Fibroblast of lung (primary cell): ENCODE results near the gene MROH2B. TPM values are rescaled to one million over a fixed set of nuclear protein-coding genes. Genes with fewer than 3 reads are reported as not detected.

Experiments
- DNase-seq, 2 donors: peaks; one replicate each; pipeline versions ENCODE4 v3.0.0 to v3.0.0-alpha.2; 2010; ENCODE audit warnings: low read depth in 2 of 2
- H2AFZ ChIP-seq: 2 replicates; pipeline ENCODE4 v1.5.1; 2012; ENCODE audit warnings: low read length, control low read depth, inconsistent platforms
- H3K27ac ChIP-seq: 2 replicates; pipeline ENCODE4 v1.5.1; 2011; ENCODE audit warnings: low read length, control low read depth; ENCODE audit not compliant: insufficient read depth
- H3K27me3 ChIP-seq: 2 replicates; pipeline ENCODE4 v1.5.1; 2011; ENCODE audit warnings: mild to moderate bottlenecking, low read length; ENCODE audit not compliant: control insufficient read depth, insufficient read depth
- H3K36me3 ChIP-seq: 2 replicates; pipeline ENCODE4 v1.5.1; 2011; ENCODE audit warnings: low read length; ENCODE audit not compliant: control insufficient read depth, insufficient read depth
- H3K4me1 ChIP-seq: 2 replicates; pipeline ENCODE4 v1.5.1; 2011; ENCODE audit warnings: low read length; ENCODE audit not compliant: control insufficient read depth, insufficient read depth; ENCODE audit errors: extremely low read depth
- H3K4me2 ChIP-seq: 2 replicates; pipeline ENCODE4 v1.5.1; 2011; ENCODE audit warnings: low read length, control low read depth; ENCODE audit not compliant: insufficient read depth; ENCODE audit errors: extremely low read depth
- H3K4me3 ChIP-seq, 4 experiments: fragments of 200-600 bp in 1 of 4; sonication (generic) in 1 of 4; replicated peaks in 1 of 4; 2 replicates each; pipeline ENCODE4 v1.5.1; 2011 to 2016; ENCODE audit warnings: low read length in 4 of 4, low read depth in 3 of 4, mild to moderate bottlenecking in 3 of 4, control low read depth in 2 of 4, inconsistent platforms in 1 of 4, mixed read lengths in 1 of 4; ENCODE audit not compliant: insufficient read depth in 1 of 4; ENCODE audit errors: control extremely low read depth in 1 of 4
- H3K79me2 ChIP-seq: 2 replicates; pipeline ENCODE4 v1.5.1; 2012; ENCODE audit warnings: mild to moderate bottlenecking, low read length, inconsistent platforms; ENCODE audit not compliant: control insufficient read depth, insufficient read depth
- H3K9ac ChIP-seq: 2 replicates; pipeline ENCODE4 v1.5.1; 2011; ENCODE audit warnings: mild to moderate bottlenecking, low read length, control low read depth; ENCODE audit not compliant: insufficient read depth
- H3K9me3 ChIP-seq: 2 replicates; pipeline ENCODE4 v1.5.1; 2012; ENCODE audit warnings: low read depth, low read length; ENCODE audit not compliant: control insufficient read depth, insufficient read depth
- H4K20me1 ChIP-seq: 2 replicates; pipeline ENCODE4 v1.5.1; 2011; ENCODE audit warnings: low read length; ENCODE audit not compliant: control insufficient read depth, insufficient read depth; ENCODE audit errors: extremely low read depth
- EZH2 ChIP-seq: IDR thresholded peaks from 2 replicates; pipeline ENCODE4 v1.5.1; 2012; ENCODE audit warnings: low read length, control low read depth, mild to moderate bottlenecking; ENCODE audit errors: missing control alignments
- polyA plus RNA-seq, 2 donors: library from polyadenylated mRNA; depleted of rRNA in 1 of 2; stranded (reverse) in 1 of 2; unstranded in 1 of 2; fragments of >200 nt; gene quantifications; 2 replicates each; pipeline ENCODE4 v1.2.1, GENCODE V29; 2011 to 2012; ENCODE audit warnings: missing spikeins in 1 of 2
- total RNA-seq: library from RNA; depleted of rRNA; stranded (reverse); fragments of >200 nt; gene quantifications from 2 replicates; pipeline ENCODE4 v1.2.1, GENCODE V29; 2014
- TF ChIP-seq, protein P1 (sequence below), 2 donors: IDR thresholded peaks in 1 of 2; conservative IDR thresholded peaks in 1 of 2; 1 replicate in 1 of 2; 2 replicates in 1 of 2; pipeline ENCODE4 v1.5.1; 2011 to 2012; ENCODE audit warnings: low read length in 2 of 2, control low read depth in 1 of 2, inconsistent platforms in 1 of 2, low read depth in 1 of 2, mild to moderate bottlenecking in 1 of 2

Gene MROH2B
- total and polyA plus RNA-seq, 2 donors (not counting 1 experiment from before 2014, with no cell fraction given): not detected

DNA sequence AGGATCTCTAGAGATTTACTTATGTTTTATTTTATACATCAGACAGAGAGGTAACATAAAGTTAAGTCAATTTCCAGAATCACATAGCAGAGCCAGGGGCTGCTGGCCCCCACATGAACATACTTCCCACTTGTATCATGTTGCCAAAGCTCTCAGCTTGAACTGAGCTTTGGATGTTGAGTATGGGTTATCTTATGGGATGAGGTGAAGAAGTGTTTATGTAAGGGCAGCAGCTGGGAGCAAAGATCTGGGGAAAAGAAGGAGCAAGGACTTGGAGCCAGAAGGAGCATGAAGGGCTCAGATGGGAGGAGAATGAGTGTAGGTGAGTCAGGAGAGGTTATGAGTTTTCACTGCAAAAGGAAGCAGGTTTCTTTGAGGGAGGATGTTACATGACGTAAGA, 72.0 kb downstream of the MROH2B start:
- no peak overlapping the region for H3K4me2 ChIP-seq
- H2AFZ ChIP-seq: no peak overlapping the region
- H3K4me1 ChIP-seq: no peaks in the 10 kb centered on the region
- no peaks in the 10 kb centered on the region for H3K27me3 ChIP-seq
- no peaks in the 10 kb centered on the region for H3K36me3 ChIP-seq
- H3K9me3 ChIP-seq: no peaks in the 10 kb centered on the region
- TF ChIP-seq, protein P1, sequence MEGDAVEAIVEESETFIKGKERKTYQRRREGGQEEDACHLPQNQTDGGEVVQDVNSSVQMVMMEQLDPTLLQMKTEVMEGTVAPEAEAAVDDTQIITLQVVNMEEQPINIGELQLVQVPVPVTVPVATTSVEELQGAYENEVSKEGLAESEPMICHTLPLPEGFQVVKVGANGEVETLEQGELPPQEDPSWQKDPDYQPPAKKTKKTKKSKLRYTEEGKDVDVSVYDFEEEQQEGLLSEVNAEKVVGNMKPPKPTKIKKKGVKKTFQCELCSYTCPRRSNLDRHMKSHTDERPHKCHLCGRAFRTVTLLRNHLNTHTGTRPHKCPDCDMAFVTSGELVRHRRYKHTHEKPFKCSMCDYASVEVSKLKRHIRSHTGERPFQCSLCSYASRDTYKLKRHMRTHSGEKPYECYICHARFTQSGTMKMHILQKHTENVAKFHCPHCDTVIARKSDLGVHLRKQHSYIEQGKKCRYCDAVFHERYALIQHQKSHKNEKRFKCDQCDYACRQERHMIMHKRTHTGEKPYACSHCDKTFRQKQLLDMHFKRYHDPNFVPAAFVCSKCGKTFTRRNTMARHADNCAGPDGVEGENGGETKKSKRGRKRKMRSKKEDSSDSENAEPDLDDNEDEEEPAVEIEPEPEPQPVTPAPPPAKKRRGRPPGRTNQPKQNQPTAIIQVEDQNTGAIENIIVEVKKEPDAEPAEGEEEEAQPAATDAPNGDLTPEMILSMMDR (conservative IDR thresholded peaks at IDR 0.05 in 1 of 2, IDR thresholded peaks at IDR 0.05 in 1 of 2; ENCODE audit: low read depth in 1 of 2, low read length in 2 of 2): no peak
- no peak for TF ChIP-seq EZH2
- no peaks in the 10 kb centered on the region for H4K20me1 ChIP-seq
- no peak for DNase-seq
- no peak overlapping the region for H3K4me3 ChIP-seq
- no peak overlapping the region for H3K9ac ChIP-seq
- no peaks in the 10 kb centered on the region for H3K79me2 ChIP-seq
- no peak overlapping the region for H3K27ac ChIP-seq

DNA sequence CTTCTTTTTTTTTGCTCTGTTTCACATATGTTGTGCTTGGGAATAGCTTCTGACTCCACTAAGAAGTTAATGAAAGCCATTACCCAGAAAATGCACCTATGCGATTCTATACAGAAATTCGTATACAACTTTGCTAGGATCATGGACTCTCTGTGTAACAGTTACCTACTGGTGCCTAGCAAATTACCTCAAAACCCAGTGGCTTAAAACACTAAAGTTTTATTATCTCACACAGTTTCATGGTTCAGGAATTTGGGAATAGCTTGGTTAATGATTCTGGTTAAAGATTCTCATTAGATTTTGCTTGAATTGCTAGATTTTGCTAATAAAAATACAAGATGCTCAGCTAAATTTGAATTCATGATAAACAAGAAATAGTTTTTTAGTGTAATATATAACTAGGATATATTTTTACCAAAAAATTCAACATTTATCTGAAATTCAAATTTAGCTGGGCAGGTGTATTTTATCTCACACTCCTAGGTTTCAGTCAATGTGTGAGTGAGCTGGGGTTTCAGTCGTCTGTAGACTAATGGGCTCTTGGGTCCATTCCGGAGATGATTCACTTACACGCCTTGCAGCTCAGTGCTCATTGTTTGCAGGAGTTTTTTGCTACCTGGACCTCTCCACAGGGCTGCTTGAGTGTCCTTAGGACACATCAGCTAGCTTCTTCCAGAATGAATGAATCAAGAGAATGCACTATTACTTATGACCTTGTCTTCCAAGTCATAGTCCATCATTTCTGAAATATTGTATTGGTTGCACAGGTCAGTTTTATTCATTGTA, 75.1 kb downstream of the MROH2B start:
- Histone ChIP-seq H3K9me3 (no peaks in the 10 kb centered on the region), H4K20me1 (no peaks in the 10 kb centered on the region), H3K9ac (no peak overlapping the region), H3K27ac (no peak overlapping the region), H3K4me3 (no peak overlapping the region), H3K27me3 (no peaks in the 10 kb centered on the region), H2AFZ (no peak overlapping the region), H3K4me2 (no peak overlapping the region), H3K79me2 (no peaks in the 10 kb centered on the region), H3K4me1 (no peaks in the 10 kb centered on the region), H3K36me3 (no peaks in the 10 kb centered on the region)
- TF ChIP-seq EZH2: no peak
- TF ChIP-seq, protein P1 (conservative IDR thresholded peaks at IDR 0.05 in 1 of 2, IDR thresholded peaks at IDR 0.05 in 1 of 2; ENCODE audit: low read depth in 1 of 2, low read length in 2 of 2): no peak
- DNase-seq: no peak

DNA sequence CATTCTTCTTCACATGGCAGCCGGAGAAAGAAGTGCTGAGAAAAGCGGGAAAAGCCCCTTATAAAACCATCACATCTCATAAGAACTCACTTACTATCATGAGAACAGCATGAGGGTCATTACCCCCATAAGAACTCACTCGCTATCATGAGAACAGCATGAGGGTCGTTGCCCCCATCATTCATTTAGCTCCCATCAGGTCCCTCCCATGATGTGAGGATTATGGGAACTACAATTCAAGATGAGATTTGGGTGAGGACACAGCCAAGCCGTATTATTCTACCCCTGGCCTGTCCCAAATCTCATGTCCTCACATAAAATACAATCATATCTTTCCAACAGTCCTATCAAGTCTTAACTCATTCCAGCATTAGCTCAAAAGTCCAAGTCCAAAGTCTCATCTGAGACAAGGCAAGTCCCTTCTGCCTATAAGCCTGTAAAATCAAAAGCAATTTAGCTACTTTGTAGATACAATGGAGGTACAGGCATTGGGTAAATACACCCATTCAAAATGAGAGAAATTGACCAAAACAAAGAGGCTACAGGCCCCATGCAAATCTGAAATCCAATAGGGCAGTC, 79.1 kb downstream of the MROH2B start:
- H2AFZ ChIP-seq: no peak overlapping the region
- no peaks in the 10 kb centered on the region for H3K9me3 ChIP-seq
- H3K4me3 ChIP-seq: no peak overlapping the region
- H3K27me3 ChIP-seq: no peaks in the 10 kb centered on the region
- H3K4me1 ChIP-seq: no peaks in the 10 kb centered on the region
- no peaks in the 10 kb centered on the region for H3K79me2 ChIP-seq
- H3K4me2 ChIP-seq: no peak overlapping the region
- H3K36me3 ChIP-seq: no peaks in the 10 kb centered on the region
- no peak for DNase-seq
- H3K9ac ChIP-seq: no peak overlapping the region
- TF ChIP-seq EZH2: no peak
- TF ChIP-seq, protein P1 (conservative IDR thresholded peaks at IDR 0.05 in 1 of 2, IDR thresholded peaks at IDR 0.05 in 1 of 2; ENCODE audit: low read depth in 1 of 2, low read length in 2 of 2): no peak
- no peak overlapping the region for H3K27ac ChIP-seq
- no peaks in the 10 kb centered on the region for H4K20me1 ChIP-seq
